Measurements from ENCODE around the gene ARHGEF25. TPM values are rescaled to one million over a fixed set of nuclear protein-coding genes. Genes with fewer than 3 reads are reported as not detected.

The ARHGEF25 gene
- total RNA-seq, 1 donor from 2014 or later, result 9.7 TPM

DNA sequence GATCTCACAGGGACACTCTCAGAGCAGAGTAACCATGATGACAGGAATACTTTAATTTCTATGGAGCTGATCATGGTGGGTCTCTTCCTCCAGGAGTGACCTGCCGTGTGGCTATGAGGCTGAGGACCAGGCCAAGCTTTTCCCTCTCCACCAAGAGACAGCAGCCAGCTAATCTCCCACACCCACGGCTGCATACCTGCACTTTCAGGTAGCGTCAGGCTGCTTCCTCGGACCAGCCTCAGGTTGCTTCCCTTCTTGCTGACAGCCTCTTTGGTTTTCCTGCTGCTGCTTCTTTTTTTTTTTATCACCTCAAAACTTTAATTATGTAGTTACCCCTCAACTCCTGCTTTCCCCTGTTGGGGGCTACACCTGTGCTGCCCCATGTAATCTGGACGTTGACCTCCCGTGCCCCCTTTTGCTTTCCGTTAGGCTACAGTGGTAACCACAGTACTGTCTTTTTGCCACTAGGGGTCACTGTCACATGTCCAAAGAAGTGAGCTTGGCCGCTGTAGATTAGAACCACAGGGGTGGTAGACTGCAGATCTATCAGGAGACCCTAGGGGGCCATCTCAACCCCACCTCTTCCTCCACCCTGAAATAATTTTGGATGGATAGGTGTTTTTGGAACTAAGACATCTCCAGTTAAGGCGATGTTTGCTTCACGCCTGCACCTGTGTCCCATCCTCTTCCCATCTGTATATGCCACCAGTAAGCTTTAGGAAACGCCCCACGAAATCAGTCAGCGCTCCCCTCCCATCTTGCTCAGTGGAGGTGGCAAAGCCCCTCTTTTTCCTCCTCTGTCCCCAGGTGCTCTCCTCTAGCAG, 28.0 kb upstream of the ARHGEF25 start:
- Histone ChIP-seq H3K4me3 (no peak overlapping the region), H3K27ac (replicated peaks) (no peak overlapping the region), H3K27me3 (ENCODE audit: low read depth) (peaks cover 49% of the 10 kb centered on the region), H3K4me1 (no peaks in the 10 kb centered on the region), H3K9me3 (replicated peaks) (no peaks in the 10 kb centered on the region), H3K36me3 (no peaks in the 10 kb centered on the region)
- intact Hi-C loops (cut with micrococcal nuclease), result loop anchor here (5.0 kb wide), 1 partner anchor 39 kb away; no protein-coding TSS in a partner anchor
- TF ChIP-seq, protein P1, sequence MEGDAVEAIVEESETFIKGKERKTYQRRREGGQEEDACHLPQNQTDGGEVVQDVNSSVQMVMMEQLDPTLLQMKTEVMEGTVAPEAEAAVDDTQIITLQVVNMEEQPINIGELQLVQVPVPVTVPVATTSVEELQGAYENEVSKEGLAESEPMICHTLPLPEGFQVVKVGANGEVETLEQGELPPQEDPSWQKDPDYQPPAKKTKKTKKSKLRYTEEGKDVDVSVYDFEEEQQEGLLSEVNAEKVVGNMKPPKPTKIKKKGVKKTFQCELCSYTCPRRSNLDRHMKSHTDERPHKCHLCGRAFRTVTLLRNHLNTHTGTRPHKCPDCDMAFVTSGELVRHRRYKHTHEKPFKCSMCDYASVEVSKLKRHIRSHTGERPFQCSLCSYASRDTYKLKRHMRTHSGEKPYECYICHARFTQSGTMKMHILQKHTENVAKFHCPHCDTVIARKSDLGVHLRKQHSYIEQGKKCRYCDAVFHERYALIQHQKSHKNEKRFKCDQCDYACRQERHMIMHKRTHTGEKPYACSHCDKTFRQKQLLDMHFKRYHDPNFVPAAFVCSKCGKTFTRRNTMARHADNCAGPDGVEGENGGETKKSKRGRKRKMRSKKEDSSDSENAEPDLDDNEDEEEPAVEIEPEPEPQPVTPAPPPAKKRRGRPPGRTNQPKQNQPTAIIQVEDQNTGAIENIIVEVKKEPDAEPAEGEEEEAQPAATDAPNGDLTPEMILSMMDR (IDR thresholded peaks at IDR 0.05; ENCODE audit: borderline replicate concordance), result peak; percentile 98
- DNase-seq, result no peak

DNA sequence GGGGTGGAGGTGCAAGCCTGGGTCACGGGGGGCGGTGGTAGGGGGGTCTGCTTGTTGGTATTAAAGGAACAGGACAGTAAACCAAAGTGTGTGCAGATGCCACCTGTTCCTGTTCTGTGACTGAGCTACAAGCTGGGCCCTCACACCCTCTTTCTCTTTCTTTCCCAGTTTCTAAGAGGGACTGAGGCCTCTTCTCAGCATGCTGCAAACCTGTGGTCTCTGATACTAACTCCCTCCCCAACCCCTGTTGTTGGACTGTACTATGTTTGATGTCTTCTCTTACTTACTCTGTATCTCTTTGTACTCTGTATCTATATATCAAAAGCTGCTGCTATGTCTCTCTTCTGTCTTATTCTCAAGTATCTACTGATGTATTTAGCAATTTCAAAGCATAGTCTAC, 27.2 kb upstream of the ARHGEF25 start:
- TF ChIP-seq, protein P1 (IDR thresholded peaks at IDR 0.05; ENCODE audit: borderline replicate concordance), result no peak
- intact Hi-C loops (cut with micrococcal nuclease), result loop anchor here (5.0 kb wide), 1 partner anchor 38 kb away; no protein-coding TSS in a partner anchor
- H3K9me3 ChIP-seq (replicated peaks), result no peaks in the 10 kb centered on the region
- H3K27me3 ChIP-seq (ENCODE audit: low read depth), result peaks cover 52% of the 10 kb centered on the region
- H3K36me3 ChIP-seq, result no peaks in the 10 kb centered on the region
- H3K4me3 ChIP-seq, result no peak overlapping the region
- DNase-seq, result no peak
- no peaks in the 10 kb centered on the region for H3K4me1 ChIP-seq
- no peak overlapping the region for H3K27ac ChIP-seq (replicated peaks)

DNA sequence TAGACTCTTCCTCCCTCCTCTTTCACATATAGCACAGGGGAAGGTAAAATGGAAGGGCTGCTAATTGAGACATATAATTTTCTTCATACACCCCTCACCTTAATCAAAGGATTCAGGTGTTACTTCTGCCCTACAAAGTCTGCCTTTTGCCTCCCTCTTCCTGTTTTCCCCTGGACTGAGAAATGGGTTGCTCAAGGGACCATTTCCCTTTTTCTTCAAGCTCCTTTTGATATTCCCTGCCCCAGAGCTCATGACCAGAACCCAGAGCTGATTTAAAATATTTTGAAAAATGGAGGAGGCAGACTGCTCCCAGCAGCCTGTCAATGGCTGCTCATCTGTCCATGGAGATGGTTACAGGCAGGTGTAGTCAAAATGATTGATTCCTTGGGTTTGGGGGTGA, 26.5 kb upstream of the ARHGEF25 start:
- Histone ChIP-seq H3K4me1 (no peaks in the 10 kb centered on the region), H3K27me3 (ENCODE audit: low read depth) (peaks cover 52% of the 10 kb centered on the region), H3K4me3 (no peak overlapping the region), H3K27ac (replicated peaks) (no peak overlapping the region), H3K9me3 (replicated peaks) (no peaks in the 10 kb centered on the region), H3K36me3 (no peaks in the 10 kb centered on the region)
- no peak for DNase-seq
- TF ChIP-seq, protein P1 (IDR thresholded peaks at IDR 0.05; ENCODE audit: borderline replicate concordance), result no peak
- intact Hi-C loops (cut with micrococcal nuclease), result loop anchor here (5.0 kb wide), 1 partner anchor 38 kb away; no protein-coding TSS in a partner anchor

DNA sequence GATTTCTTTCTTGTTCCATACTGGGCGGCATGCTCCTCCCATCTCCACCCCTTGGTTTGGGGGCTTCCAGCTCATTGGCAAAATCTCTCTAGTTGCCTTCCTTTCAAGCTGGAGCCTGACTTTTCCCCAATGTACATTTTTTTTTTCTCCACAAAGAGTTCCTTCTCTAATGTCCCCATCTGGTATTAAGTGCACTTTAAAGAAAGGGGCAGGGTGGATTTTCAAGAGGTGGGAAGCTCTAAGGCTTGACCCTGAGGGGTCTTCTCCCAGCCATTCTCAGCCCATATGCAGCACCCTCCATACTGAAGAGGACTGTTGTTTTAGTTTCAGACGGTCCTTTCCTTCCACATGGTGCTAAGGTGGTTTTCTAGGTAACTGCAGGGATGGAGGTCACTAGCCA, 26.1 kb upstream of the ARHGEF25 start:
- H3K4me3 ChIP-seq, result no peak overlapping the region
- H3K27me3 ChIP-seq (ENCODE audit: low read depth), result peaks cover 52% of the 10 kb centered on the region
- TF ChIP-seq, protein P1 (IDR thresholded peaks at IDR 0.05; ENCODE audit: borderline replicate concordance), result no peak
- H3K9me3 ChIP-seq (replicated peaks), result no peaks in the 10 kb centered on the region
- intact Hi-C loops (cut with micrococcal nuclease), result no loop called here
- H3K4me1 ChIP-seq, result peaks cover under 1% of the 10 kb centered on the region
- H3K36me3 ChIP-seq, result no peaks in the 10 kb centered on the region
- no peak overlapping the region for H3K27ac ChIP-seq (replicated peaks)
- DNase-seq, result no peak

DNA sequence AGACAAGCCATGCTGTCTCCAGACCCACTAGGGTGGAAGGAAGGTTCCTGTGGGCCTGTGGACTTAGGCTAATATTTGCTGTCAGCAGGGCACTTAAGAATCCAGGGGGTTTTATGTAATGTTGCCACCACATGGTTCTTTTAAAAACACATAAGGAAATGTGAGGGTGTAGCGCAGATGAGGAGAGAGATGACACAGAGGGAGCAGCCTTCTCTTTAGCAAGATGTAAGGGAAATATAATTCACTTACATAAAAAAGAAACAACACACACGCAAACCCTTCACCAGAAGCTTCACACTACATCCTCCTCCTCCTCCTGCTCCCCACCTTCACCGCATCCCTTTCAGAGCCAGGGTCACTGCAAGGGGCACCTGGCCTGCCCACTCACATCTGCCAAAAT, 25.1 kb upstream of the ARHGEF25 start:
- peaks cover 10% of the 10 kb centered on the region for H3K4me1 ChIP-seq
- H3K9me3 ChIP-seq (replicated peaks), result no peaks in the 10 kb centered on the region
- no peak for DNase-seq
- H3K36me3 ChIP-seq, result no peaks in the 10 kb centered on the region
- H3K4me3 ChIP-seq, result no peak overlapping the region
- TF ChIP-seq, protein P1 (IDR thresholded peaks at IDR 0.05; ENCODE audit: borderline replicate concordance), result no peak
- H3K27me3 ChIP-seq (ENCODE audit: low read depth), result peaks cover 48% of the 10 kb centered on the region
- no peak overlapping the region for H3K27ac ChIP-seq (replicated peaks)
- intact Hi-C loops (cut with micrococcal nuclease), result no loop called here

Measured in left ventricle myocardium inferior (tissue), 1 donor.